Activated T-cell treated with anti-CD3 and anti-CD28 coated beads, Interleukin-2, amount 50 U/mL, for 1 hour (primary cell): ENCODE results near the gene RAB11FIP5.
"Not testable (repeated sequence)": the region's sequence is repeated elsewhere in the genome, so short reads cannot be mapped to it uniquely, and the experiment has no call there.

ENCODE experiments used
- DNase-seq: peaks from one replicate; pipeline ENCODE4 v3.0.0-alpha.2; 2020

Gene RAB11FIP5

GRCh38 chr2:73065070-73065469 lies 47.7 kb downstream of the RAB11FIP5 start:
- DNase-seq: not testable (repeated sequence)

- DNase-seq: no peak
Observed at GRCh38 chr2:73063909-73064875, 48.6 kb downstream of the RAB11FIP5 start.

GRCh38 chr2:73063472-73063871 lies 49.3 kb downstream of the RAB11FIP5 start:
- DNase-seq: no peak

GRCh38 chr2:73059106-73059505 lies 53.6 kb downstream of the RAB11FIP5 start:
- DNase-seq: no peak

GRCh38 chr2:73054980-73055379 lies 57.8 kb downstream of the RAB11FIP5 start:
- no peak for DNase-seq

GRCh38 chr2:73053316-73054114 lies 59.2 kb downstream of the RAB11FIP5 start:
- DNase-seq: no peak

- no peak for DNase-seq
Observed at GRCh38 chr2:73050121-73050545, 62.6 kb downstream of the RAB11FIP5 start.

- no peak for DNase-seq
Observed at GRCh38 chr2:73043929-73044832, 68.6 kb downstream of the RAB11FIP5 start.

GRCh38 chr2:73043276-73043675 lies 69.5 kb downstream of the RAB11FIP5 start:
- no peak for DNase-seq

- no peak for DNase-seq
Observed at GRCh38 chr2:73037947-73038585, 74.7 kb downstream of the RAB11FIP5 start.

GRCh38 chr2:73036766-73037165 lies 76.0 kb downstream of the RAB11FIP5 start:
- no peak for DNase-seq

- no peak for DNase-seq
Observed at GRCh38 chr2:73035899-73036711, 76.6 kb downstream of the RAB11FIP5 start.

GRCh38 chr2:73034661-73035375 lies 77.9 kb downstream of the RAB11FIP5 start:
- DNase-seq: no peak

GRCh38 chr2:73033766-73034381 lies 78.9 kb downstream of the RAB11FIP5 start:
- DNase-seq: no peak

- no peak for DNase-seq
Observed at GRCh38 chr2:73033142-73033765, 79.5 kb downstream of the RAB11FIP5 start.

GRCh38 chr2:73032702-73033097 lies 80.0 kb downstream of the RAB11FIP5 start:
- DNase-seq: no peak

GRCh38 chr2:73031725-73032701 lies 80.7 kb downstream of the RAB11FIP5 start:
- DNase-seq: no peak

GRCh38 chr2:73031095-73031678 lies 81.6 kb downstream of the RAB11FIP5 start:
- DNase-seq: no peak
